Measurements from ENCODE around the gene RNU6-9.

The RNU6-9 gene

GRCh38 chr19:939439-939838, 46.2 kb downstream of the RNU6-9 start:
- no peak for TF ChIP-seq CTCF (IDR thresholded peaks at IDR 0.05)

- no peak for TF ChIP-seq CTCF (IDR thresholded peaks at IDR 0.05)
Measured at GRCh38 chr19:939922-940321, 46.6 kb downstream of the RNU6-9 start.

- no peak for TF ChIP-seq CTCF (IDR thresholded peaks at IDR 0.05)
Measured at GRCh38 chr19:940591-941291, 47.5 kb downstream of the RNU6-9 start.

- no peak for TF ChIP-seq CTCF (IDR thresholded peaks at IDR 0.05)
Measured at GRCh38 chr19:941292-942132, 48.2 kb downstream of the RNU6-9 start.

- no peak for TF ChIP-seq CTCF (IDR thresholded peaks at IDR 0.05)
Measured at GRCh38 chr19:942133-942645, 48.9 kb downstream of the RNU6-9 start.

All from LNCAP (cell line).